HFFc6 (cell line): ENCODE data around the gene NR5A2. TPM values are rescaled to one million over a fixed set of nuclear protein-coding genes. Genes with fewer than 3 reads are reported as not detected.

Experiments
- DNase-seq: peaks from one replicate; pipeline ENCODE4 v3.0.0-alpha.2; 2018
- H3K27ac Mint-ChIP-seq: 2 replicates; pipeline ENCODE4 v1.8.0; 2020; ENCODE audit warnings: mild to moderate bottlenecking, mixed read lengths
- H3K27me3 Mint-ChIP-seq: 2 replicates; pipeline ENCODE4 v1.8.0; 2021; ENCODE audit warnings: mild to moderate bottlenecking, moderate library complexity, mixed read lengths; ENCODE audit not compliant: insufficient read depth
- H3K36me3 Mint-ChIP-seq: 2 replicates; pipeline ENCODE4 v1.8.0; 2021; ENCODE audit warnings: low read depth, mixed read lengths
- H3K4me1 Mint-ChIP-seq: 2 replicates; pipeline ENCODE4 v1.8.0; 2020; ENCODE audit warnings: low read depth, mixed read lengths
- H3K4me3 Mint-ChIP-seq: 2 replicates; pipeline ENCODE4 v1.8.0; 2020; ENCODE audit warnings: mild to moderate bottlenecking, moderate library complexity, mixed read lengths
- H3K9me3 Mint-ChIP-seq: 2 replicates; pipeline ENCODE4 v1.8.0; 2020; ENCODE audit warnings: mild to moderate bottlenecking, mixed read lengths
- CTCF ChIP-seq: fragments of 200-600 bp; sonication (generic); IDR thresholded peaks from 2 replicates; pipeline ENCODE4 v1.5.0; 2021; ENCODE audit warnings: antibody characterized with exemption, mild to moderate bottlenecking
- total RNA-seq, 6 experiments: library from RNA; stranded (reverse); fragmentation: NEBNext Ultra II Directional; extraction: Animal tissue kit (Norgen Biotek cat#: 25700); gene quantifications; 2 replicates in 1 of 6; 3 replicates in 5 of 6; pipeline ENCODE4 v1.2.3, GENCODE V29; 2021

Gene NR5A2
- total RNA-seq, 6 experiments from 2014 or later = 0.09 to 1.9 (median 0.97) TPM

DNA sequence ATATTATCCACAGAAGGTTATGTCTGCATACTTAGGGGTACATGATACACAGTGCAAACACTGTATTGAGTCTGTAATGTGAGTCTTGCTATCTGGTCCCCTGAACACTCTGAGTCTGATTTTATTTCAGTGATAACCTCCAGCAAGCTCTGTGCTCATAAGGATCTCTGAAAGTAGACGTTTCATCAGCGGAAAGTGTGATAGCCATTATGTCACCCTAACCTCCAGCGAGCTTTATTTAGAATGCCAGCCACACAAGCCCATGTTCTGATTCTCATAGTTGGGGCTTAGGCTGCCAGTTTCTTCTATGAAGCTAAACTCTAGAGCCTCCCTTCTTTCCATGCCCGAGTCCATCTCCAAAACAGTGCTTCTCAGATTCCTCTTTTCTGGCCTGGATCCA is 3.3 kb downstream of the NR5A2 start:
- Mint-ChIP-seq H3K4me1 (peaks cover 5% of the 10 kb centered on the region; the same call in 1 of the 2 replicates), H3K27ac (no peak overlapping the region), H3K36me3 (no peaks in the 10 kb centered on the region), H3K4me3 (no peak overlapping the region), H3K9me3 (no peaks in the 10 kb centered on the region), H3K27me3 (peaks cover 33% of the 10 kb centered on the region)
- DNase-seq = no peak
- no peak for TF ChIP-seq CTCF

DNA sequence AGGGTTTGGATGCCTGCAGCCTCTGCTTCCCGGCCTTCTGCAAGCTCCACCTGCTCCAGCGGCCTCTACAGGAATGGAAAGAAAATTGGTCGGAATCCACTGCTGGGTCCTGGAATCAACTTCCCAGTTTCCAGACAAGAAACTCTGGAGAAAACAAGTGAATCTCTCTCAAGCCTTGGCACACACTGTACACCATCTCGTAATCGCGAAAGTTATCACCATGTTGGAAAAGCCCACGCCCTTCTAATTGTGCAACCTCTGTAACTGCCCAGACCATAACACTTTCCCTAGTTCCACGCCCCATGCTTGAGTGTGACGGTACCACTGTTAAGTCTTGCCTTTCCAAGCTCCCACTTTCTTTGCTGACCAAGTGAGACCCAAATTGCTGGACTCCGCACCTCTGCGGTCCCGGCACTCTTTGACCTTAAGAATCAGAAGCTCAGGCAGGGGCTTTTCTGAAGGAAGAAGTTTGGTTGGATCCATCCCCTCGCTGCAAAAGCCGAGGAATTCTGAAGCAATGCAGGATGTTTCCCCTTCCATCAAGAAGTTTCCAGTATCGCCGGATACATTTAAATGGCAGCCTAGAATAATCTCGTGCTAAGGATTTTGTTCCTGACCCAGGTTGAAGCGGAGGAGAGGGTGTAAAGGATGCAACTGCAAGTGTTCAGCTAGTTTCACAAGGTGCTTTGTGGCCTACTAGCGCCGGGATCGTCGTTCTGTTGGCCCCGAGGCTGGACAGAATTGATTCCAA is 6.2 kb downstream of the NR5A2 start:
- peaks cover 3% of the 10 kb centered on the region for H3K4me1 Mint-ChIP-seq
- H3K36me3 Mint-ChIP-seq = no peaks in the 10 kb centered on the region
- no peak overlapping the region for H3K4me3 Mint-ChIP-seq
- H3K27me3 Mint-ChIP-seq = peaks cover 48% of the 10 kb centered on the region
- no peak overlapping the region for H3K27ac Mint-ChIP-seq
- no peaks in the 10 kb centered on the region for H3K9me3 Mint-ChIP-seq
- no peak for TF ChIP-seq CTCF
- DNase-seq = no peak

DNA sequence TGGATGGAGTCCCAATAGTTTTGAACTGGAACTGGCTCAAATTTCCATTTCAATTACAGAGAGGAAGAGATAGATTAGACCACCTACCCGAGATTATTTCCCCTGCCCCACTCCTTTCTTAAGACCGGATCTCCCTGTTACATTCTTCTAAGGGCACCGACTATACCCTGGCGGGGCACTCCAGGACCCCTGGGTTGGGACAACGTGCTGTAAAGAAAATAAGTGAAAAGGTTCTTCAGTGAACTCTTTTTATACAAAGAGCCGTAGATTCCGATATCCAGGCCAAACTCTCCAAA is 6.7 kb downstream of the NR5A2 start:
- DNase-seq = no peak
- Mint-ChIP-seq H3K9me3 (no peaks in the 10 kb centered on the region), H3K27ac (no peak overlapping the region), H3K4me1 (no peaks in the 10 kb centered on the region; the same call in none of the 2 replicates), H3K36me3 (no peaks in the 10 kb centered on the region), H3K27me3 (peaks cover 52% of the 10 kb centered on the region), H3K4me3 (no peak overlapping the region)
- TF ChIP-seq CTCF = no peak

DNA sequence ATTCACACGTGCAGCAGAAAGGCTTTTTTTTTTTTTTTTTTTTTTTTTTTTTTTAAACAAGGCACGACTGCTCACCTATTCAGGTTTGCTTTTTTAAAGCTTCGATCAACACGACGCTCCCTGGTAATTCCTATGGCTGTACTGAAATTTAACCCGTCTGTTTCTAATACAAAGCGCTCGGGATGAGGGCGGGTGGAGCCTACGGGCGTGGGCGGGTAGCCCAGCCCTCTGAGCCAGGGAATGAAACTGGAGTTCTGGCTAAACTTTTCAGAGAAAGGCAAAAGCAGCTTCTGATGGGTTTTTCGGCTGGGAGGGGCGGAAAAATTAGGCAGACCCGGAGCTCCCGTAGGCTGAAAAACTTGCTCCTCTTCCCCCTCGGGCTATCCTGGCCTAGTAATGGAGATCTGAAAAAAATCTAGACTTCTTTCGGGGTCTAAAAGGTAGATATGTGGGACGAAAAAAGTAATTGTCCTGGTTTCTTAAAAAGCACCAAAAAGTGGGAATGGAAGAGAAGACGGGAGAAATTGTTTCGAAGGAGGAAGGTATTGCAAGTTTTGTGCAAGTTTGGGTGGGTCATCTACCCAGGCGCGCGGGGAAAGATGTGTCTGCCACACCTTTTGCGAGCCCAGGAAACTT is 7.4 kb downstream of the NR5A2 start:
- Mint-ChIP-seq H3K27me3 (peaks cover 49% of the 10 kb centered on the region), H3K4me1 (peaks cover 1% of the 10 kb centered on the region), H3K36me3 (no peaks in the 10 kb centered on the region), H3K4me3 (no peak overlapping the region), H3K9me3 (no peaks in the 10 kb centered on the region), H3K27ac (no peak overlapping the region)
- DNase-seq = no peak
- TF ChIP-seq CTCF = no peak

GRCh38 chr1:200035397-200035955 is 8.0 kb downstream of the NR5A2 start:
- Mint-ChIP-seq H3K4me1 (peaks cover 7% of the 10 kb centered on the region), H3K9me3 (no peaks in the 10 kb centered on the region), H3K36me3 (no peaks in the 10 kb centered on the region), H3K4me3 (no peak overlapping the region), H3K27me3 (peaks cover 49% of the 10 kb centered on the region), H3K27ac (no peak overlapping the region)
- no peak for DNase-seq
- TF ChIP-seq CTCF = no peak
